Measurements from ENCODE around the gene SHOX. TPM values are rescaled to one million over a fixed set of nuclear protein-coding genes. Genes with fewer than 3 reads are reported as not detected.

The SHOX gene
- total RNA-seq, result not detected

GRCh38 chrX:630612-631496 lies at the start of gene SHOX:
SHOX (plus strand) TSS chrX:630791; CDS start chrX:630898, 107 bp downstream.

Other genes starting within 250 kb of the SHOX start
- 10 to 100 TPM in 1 of 2 donors, 1 to 10 TPM in 1; 8.9 to 20.0 TPM for gene PPP2R3B, start 243.9 kb upstream of the SHOX start, total RNA-seq

All from melanocyte of skin (primary cell).